A549 treated with Mapracorat at 1 μM for 4 hours (cell line): Measurements from ENCODE around the gene CD28. TPM values are rescaled to one million over a fixed set of nuclear protein-coding genes. Genes with fewer than 3 reads are reported as not detected.

Experiments used
- total RNA-seq: library from RNA; stranded (reverse); fragments of 200-300 nt; extraction: Qiagen RNA extraction; gene quantifications from 5 replicates; pipeline ENCODE4 v1.2.3, GENCODE V29; 2022

CD28 gene
- total RNA-seq, result not detected in 5 replicates

GRCh38 chr2:203706403-203706802 is at the start of gene CD28:
Gene CD28 (plus strand): TSS chr2:203706639. CDS start chr2:203706697, 58 bp downstream.

Other genes starting within 250 kb of the CD28 start
- 5.2 to 8.0 TPM (median 6.2 TPM) in 5 replicates for gene RAPH1, start 171.3 kb upstream of the CD28 start, total RNA-seq
- not detected in 5 replicates for gene CTLA4, start 161.1 kb downstream of the CD28 start, total RNA-seq
- gene ICOS, start 230.1 kb downstream of the CD28 start, total RNA-seq, result not detected in 5 replicates